Activated T-cell treated with anti-CD3 and anti-CD28 coated beads for 4 hours (primary cell): Measurements from ENCODE around the gene VMP1.

Experiments used
- DNase-seq: peaks from one replicate; pipeline ENCODE4 v3.0.0-alpha.2; 2020

Gene VMP1

DNA sequence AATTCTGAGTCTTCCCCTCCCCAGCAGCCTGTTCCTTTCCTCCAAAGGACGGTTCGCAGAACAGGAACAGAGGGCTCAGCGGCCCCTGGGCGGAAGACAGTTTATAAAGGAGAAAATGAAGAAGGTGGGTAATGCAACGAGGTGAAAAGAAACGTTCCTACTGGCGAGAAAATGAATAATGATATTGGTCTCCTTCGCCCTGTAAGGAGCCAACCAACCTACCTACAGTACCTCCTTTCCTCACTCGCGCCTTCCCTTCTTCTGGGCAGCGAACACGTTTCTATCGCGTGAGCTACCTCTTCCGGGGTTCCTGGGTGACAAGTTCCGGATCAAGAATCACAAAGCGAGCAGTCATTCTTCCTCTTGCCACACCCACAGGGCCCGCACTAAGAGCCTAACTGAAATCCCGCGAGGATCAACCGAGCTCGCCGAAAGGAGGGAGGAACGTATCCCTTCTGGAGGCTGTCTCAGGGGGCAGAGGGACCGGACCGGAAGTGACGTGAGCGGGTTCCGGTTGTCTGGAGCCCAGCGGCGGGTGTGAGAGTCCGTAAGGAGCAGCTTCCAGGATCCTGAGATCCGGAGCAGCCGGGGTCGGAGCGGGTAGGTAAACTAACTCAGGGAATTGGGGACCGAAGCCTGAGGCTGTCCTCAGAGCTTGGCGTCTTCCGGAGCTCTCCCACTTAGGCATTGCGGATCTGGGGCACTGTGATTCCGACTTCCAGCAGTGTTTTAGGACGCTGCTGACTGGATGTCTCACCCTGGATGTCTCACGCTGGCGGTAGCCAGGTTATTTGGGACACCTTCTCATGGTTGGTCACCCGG lies at the start of gene VMP1, which contains the start of gene PTRH2:
Gene VMP1 (plus strand): TSS at position 506 of the 822 bp plus-strand sequence. CDS start 23,793 bp downstream, outside the sequence.
Gene PTRH2 (minus strand): TSS at position 282 of the 822 bp plus-strand sequence. CDS start 9,452 bp downstream, outside the sequence.
- peak; percentile 81 for DNase-seq

DNA sequence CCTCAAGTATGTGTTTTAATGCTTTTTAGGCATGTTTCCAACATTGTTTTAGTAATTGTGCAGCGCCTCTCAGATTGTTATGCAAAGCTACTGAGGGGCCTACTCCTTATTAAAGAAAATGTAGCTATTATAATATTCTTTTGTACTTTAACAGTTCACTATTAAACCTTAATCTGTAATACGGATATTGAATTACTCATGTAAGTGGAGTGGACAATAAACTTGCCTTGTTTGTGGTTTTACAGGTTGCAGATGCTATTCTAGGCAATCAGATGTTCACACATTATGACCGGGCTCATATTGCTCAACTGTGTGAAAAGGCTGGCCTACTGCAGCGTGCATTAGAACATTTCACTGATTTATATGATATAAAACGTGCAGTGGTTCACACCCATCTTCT lies 41.2 kb upstream of the VMP1 start:
- DNase-seq = no peak

GRCh38 chr17:59668816-59669215 lies 38.6 kb upstream of the VMP1 start:
- DNase-seq = no peak

- no peak for DNase-seq
Measured at GRCh38 chr17:59669411-59669810, 38.0 kb upstream of the VMP1 start.

DNA sequence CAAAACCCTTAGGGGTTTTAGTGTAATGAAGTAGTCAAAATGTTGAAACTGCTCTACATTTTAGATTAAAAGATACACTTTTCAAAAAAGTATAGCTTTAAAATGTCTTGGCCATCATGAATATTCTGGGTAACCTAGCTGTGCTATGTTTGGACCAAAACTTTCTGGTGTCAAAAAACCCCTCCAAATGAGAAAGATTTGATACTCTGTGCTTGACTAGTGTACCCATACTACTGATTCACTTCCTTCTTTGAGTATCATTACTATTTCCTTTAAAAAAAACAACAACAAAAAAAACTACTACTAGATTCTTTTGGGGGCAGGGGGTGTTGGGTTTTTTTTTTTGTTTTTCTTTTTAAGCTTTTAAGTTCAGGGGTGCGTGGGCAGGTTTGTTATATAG lies 37.5 kb upstream of the VMP1 start:
- DNase-seq = no peak

GRCh38 chr17:59671386-59671785 lies 36.1 kb upstream of the VMP1 start:
- no peak for DNase-seq

DNA sequence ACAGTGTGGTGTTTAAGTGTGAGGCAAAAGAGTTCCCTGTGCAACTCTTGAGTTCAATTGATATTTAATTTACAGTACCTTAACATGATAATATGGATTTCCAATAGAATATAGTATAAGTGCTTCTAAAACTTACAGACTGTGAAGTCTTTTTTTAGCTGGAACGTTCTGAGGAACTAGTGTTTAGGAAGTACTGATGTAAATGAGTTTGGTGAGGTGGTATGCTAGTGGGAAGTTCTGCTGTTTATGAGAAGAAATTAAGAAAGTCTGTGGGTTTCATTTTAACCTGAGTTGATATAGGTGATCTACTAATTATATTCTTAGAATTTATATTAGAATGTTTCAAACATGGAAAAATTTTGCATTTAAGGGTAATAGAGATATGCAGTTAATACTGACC lies 32.2 kb upstream of the VMP1 start:
- DNase-seq = no peak

- no peak for DNase-seq
Measured at GRCh38 chr17:59676716-59677115, 30.7 kb upstream of the VMP1 start.

GRCh38 chr17:59678918-59679317 lies 28.5 kb upstream of the VMP1 start:
- no peak for DNase-seq

DNA sequence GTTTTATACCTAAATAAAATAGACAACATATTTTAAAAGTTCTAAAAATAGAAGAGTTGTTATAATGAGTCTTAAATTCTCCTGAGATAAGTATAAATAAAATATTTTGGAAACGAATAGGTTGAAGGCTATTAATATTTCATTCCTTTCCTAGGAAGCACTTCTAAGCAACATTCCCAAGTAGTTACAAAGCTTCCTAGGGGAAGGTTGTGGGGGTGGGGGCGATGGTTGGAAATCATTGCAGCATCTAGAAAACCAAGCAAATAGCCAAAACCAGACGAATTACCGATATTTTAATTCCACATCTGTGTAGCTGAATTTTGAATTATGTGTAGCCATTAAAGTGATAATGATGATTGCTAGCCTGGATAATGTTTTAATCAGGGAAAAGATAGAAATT lies 27.1 kb upstream of the VMP1 start:
- no peak for DNase-seq

DNA sequence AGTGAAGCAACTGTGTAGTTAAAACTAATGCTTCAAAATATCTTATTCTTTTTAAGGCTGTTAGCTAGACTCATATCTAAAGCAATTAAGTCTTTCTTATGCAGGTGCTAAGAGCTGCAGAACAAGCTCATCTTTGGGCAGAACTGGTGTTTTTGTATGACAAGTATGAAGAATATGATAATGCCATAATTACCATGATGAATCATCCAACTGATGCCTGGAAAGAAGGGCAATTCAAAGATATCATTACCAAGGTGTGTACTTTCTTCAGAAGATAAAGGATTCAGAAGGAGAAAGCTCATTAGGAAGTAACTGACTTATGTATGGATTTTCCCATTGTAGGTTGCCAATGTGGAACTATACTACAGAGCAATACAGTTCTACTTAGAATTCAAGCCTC lies 24.2 kb upstream of the VMP1 start:
- DNase-seq = no peak

GRCh38 chr17:59684967-59685366 lies 22.5 kb upstream of the VMP1 start:
- no peak for DNase-seq

DNA sequence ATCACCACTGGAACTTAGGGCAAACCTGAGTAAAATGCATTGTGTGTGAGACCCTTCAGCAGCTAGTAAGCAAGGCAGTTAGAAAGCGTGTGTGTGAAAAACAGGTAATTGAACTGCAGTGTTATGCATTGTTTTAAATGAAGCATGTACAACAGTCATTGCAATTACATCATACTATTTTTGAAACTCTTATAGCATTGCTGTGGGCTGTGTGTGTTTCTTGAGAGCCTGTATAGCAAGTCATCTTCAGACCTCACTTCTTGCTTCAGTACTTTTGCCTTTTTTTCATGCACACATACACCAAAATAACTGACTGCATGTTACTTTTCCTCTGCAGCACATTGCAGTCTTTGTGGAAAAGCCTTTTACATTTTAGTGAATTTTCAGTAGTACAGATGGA lies 19.4 kb upstream of the VMP1 start:
- no peak for DNase-seq

GRCh38 chr17:59688496-59688895 lies 19.0 kb upstream of the VMP1 start:
- DNase-seq = no peak

DNA sequence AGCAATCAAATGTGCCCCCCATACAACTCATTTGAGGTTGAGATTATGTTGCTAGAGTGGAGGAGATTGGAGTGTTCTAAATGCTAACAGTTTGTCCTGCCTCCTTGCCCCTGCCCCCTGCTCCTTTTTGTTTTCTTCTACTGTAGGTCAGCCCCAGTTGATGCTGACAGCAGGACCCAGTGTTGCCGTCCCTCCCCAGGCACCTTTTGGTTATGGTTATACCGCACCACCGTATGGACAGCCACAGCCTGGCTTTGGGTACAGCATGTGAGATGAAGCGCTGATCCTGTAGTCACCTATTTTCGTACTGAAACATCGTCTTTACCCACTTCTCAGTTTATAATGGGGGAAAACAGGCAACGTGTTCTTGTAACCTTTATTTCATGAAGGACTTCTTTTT lies 13.9 kb upstream of the VMP1 start:
- DNase-seq = no peak

- DNase-seq = no peak
Measured at GRCh38 chr17:59694344-59694743, 13.1 kb upstream of the VMP1 start.

DNA sequence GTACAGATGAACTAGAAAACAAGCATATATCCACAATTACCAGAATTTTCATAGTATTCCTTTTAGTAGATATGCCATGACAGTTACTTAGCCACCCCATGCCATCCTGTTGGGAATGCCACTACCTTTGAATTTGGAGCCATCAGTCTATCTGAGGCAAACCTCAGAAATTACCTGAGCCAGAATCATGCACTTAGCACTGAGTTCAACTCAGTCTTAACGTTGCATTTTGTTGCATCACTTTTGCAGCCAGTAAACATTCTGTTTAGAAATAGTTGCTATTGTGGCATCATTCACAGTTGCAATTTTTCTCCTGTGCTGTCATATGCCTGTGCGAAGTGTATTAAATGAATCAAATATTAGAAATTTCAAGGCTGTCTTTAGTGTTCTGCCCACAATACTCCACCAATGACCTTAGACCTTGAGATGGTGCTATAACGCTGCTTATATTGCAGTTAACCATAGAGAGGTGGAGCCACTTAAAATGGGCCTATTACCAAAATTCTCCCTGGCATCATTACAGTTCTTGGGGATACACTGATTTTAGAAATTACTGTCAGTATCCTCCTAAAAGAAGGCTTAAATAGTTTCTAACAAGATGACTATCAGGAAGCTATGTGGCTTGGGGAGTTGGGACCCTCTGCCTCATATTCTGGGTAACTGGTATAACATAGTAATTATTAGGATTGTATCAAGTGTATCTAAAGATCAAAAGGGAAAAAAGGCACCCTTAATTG lies 11.3 kb upstream of the VMP1 start:
- no peak for DNase-seq

DNA sequence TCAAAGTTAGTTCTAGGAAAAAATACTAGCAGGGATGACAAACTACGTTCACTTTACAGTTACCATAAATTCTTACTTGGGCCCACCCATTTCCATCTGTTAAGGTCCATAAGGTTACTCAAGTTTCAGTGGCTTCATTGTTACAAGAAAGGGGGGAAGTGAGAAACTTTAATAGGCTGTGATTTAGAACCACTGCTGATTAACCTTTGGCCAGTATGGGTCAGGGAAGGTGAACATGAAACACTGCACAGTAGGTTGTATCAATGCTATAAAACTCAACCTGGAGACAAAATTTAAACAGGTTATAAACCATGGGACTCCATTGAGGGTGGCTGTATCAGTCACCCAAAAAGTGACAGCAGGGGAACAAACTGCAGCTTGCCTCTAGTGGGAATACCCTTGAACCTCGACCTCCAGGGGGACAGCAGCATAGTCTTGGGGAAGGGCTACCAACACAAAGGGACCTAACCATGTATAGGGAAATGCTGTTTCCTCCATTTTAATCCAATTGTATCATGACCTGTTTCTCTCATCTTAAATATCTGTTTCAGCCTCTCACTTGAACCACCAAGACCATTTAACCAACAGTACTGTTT lies 10.7 kb upstream of the VMP1 start:
- no peak for DNase-seq

- no peak for DNase-seq
Measured at GRCh38 chr17:59698143-59698542, 9.3 kb upstream of the VMP1 start.

- no peak for DNase-seq
Measured at GRCh38 chr17:59699218-59699617, 8.2 kb upstream of the VMP1 start.

DNA sequence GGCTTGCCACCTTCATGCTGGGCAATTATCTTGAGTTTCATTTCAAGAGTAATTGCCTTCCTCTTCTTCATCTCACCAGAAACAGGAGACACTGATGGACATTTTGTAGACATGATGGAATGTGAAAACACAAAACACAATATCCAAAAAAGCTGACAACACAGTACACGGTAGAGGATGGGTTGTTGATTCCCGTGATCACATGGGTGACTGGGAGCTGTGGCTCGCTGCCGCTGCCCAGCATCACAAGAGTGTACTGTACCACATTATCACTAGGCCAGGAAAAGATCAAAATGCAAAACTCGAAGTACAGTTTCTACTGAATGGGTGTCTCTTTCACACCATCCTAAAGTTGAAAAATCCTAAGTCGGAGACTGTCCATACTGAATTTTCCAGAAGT lies 7.7 kb upstream of the VMP1 start:
- no peak for DNase-seq

DNA sequence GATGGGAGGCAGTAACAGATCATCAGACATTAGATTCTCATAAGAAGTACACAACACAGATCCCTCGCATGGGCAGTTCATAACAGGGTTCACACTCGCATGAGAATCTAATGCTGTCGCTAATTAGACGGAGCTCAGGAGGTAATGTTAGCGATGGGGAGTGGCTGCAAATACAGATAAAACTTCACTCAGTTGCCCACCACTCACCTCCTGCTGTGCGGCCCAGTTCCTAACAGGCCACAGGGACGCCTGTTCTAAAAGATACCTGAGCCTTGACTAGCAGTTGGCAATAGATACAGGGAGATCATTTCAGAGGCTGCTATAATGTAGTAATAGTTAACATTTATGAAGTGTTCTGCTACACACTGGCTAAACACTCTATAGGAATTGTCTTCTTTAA lies 5.2 kb upstream of the VMP1 start:
- DNase-seq = no peak

GRCh38 chr17:59707971-59708430 lies 547 bp downstream of the VMP1 start:
- no peak for DNase-seq

GRCh38 chr17:59711936-59712335 lies 4.5 kb downstream of the VMP1 start:
- no peak for DNase-seq
